HG03196 (cell line): ENCODE data around the gene P2RY6.

Source experiments
- ATAC-seq: cut with Tn5 transposase; IDR thresholded peaks from one replicate; pipeline ENCODE4 v1.9.1; 2021; ENCODE audit not compliant: unreplicated experiment

Gene P2RY6

DNA sequence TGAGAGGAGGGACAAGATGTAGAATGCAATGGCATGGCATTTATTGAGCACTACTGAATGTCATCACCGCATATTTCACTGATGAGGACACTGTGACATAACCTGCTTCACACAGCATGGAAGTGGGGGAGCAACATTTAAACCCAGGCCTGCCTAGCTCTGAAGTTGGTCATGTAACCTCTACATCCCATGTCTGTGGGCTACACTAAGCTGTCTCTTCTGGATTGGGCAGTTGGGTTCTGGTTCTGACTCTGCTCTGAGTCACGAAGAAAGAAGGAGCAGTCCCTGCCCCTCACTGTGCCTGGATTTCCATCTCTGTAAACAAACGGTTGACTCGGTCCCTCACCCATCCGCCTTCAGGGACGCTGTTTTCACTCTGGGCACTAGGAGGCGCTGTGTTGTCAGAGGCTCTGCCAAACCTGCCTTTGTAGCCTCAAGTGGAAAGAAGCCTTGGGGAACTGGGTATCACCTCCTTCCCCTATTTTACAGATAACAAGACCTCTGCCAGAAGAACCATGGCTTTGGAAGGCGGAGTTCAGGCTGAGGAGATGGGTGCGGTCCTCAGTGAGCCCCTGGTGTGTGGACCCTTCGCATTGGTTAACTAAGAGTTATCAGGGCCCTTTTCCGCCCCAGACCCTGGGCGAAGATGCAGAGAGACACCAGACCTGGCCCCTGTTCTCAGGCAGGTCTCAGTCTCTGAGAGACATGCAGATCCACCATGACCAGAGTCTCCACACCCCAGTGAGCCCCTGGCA is 23.3 kb downstream of the P2RY6 start:
- ATAC-seq = no peak

DNA sequence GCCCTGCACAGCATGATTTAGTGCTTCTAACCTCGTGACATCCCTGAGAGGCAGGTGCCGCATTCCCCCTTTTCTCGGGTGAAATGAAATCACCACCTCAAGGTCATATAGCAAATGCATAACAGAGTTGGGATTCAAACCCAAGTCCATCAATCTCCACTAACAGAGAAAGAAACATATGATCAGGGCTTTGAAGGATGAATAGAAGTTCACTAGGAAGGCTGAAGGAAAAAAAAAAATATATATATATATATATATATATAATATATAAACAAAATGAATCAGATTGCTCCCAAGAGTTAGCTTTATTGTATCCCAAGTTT is 23.8 kb downstream of the P2RY6 start:
- no peak for ATAC-seq

DNA sequence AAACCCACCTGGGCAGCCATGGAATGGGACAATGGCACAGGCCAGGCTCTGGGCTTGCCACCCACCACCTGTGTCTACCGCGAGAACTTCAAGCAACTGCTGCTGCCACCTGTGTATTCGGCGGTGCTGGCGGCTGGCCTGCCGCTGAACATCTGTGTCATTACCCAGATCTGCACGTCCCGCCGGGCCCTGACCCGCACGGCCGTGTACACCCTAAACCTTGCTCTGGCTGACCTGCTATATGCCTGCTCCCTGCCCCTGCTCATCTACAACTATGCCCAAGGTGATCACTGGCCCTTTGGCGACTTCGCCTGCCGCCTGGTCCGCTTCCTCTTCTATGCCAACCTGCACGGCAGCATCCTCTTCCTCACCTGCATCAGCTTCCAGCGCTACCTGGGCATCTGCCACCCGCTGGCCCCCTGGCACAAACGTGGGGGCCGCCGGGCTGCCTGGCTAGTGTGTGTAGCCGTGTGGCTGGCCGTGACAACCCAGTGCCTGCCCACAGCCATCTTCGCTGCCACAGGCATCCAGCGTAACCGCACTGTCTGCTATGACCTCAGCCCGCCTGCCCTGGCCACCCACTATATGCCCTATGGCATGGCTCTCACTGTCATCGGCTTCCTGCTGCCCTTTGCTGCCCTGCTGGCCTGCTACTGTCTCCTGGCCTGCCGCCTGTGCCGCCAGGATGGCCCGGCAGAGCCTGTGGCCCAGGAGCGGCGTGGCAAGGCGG is 24.5 kb downstream of the P2RY6 start:
- no peak for ATAC-seq

DNA sequence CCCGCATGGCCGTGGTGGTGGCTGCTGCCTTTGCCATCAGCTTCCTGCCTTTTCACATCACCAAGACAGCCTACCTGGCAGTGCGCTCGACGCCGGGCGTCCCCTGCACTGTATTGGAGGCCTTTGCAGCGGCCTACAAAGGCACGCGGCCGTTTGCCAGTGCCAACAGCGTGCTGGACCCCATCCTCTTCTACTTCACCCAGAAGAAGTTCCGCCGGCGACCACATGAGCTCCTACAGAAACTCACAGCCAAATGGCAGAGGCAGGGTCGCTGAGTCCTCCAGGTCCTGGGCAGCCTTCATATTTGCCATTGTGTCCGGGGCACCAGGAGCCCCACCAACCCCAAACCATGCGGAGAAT is 25.1 kb downstream of the P2RY6 start:
- no peak for ATAC-seq

DNA sequence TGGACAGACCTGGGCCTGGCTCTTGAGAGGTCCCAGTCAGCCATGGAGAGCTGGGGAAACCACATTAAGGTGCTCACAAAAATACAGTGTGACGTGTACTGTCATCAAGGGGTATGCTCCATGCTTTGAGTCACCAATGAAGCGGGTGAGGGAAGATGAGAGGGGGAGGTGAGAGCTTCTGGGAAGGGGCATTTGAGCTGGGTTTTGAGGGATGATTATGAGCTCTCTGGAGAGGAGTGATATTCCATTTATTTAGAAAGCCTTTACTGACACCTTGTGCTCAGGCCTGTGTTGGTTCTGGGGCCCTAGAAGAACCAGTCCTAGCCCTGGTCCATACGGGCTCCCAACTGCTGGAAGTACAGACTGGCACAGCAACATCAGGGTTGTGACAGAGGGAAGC is 25.6 kb downstream of the P2RY6 start:
- ATAC-seq = no peak

DNA sequence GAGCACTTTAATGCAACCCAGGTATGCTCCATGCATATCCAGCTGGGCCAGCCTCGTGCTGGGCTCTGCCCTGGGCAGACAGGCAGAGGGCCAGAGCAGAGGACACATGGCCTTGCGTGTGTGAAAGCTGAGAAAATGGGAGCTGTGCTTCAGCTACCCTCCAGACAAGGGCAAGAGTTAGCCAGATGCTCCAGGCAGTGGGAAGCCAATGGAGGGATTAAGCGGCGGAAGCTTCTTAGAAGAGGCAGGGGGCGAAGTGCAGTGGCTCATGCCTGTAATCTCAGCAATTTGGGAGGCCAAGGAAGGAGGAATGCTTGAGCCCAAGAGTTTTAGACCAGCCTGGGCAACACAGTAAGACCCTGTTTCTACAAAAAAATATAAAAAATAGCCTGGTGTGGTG is 26.1 kb downstream of the P2RY6 start:
- ATAC-seq = no peak

DNA sequence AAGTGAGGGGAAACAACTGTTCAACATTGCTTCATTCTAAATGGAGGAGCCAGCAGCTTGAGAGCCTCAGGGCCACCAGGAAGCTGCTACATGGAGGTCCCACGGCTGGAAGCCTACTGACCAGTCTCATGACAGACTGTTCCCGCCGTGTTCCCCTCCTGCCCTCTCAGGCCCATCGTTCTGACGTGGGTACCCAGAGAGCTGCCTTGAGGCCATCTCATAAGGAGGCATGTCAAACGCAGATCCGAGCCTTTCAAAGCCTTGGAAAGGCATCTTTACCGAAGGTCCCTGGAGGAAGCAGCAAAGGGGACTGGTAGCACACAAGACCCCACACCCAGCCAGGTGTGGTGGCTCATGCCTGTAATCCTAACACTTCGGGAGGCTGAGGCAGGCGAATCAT is 27.6 kb downstream of the P2RY6 start:
- ATAC-seq = no peak

DNA sequence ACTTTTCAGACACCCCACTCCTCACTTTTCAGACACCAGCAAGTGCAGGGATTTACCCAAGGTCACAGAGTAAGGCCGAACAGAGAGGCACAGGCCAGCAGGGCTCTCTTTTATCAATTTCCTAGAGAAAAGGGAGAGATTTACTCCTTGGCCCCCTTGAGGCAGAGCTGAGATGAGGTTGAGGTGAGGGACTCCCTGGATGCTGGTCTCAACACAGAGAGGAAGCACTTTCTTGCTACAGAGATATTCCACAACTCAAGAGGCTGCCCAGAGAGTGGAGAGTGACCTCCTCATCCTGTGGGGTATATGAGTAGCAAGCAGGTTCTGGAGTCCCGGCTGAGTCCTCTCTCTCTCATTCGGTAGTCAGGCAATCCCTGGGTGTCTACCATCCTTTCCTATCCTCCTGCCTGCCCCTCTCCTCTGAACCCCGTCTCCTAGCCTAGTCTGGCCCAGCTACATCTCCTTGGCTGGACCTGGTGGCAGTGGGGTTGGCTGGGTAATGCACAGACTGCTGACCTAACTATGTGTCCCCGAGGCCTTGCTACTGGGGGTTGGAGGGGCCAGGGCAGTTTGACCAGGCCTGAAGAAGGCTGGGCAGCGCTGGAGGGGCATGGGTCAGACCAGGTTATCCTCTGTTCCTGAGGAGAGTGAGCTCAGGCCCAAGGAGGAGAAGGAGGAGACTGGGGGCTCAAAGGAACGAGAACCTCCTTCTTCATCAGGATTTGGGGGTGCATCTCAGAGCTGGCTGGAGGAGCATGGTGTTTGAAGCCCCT is 34.1 kb downstream of the P2RY6 start:
- ATAC-seq = no peak

DNA sequence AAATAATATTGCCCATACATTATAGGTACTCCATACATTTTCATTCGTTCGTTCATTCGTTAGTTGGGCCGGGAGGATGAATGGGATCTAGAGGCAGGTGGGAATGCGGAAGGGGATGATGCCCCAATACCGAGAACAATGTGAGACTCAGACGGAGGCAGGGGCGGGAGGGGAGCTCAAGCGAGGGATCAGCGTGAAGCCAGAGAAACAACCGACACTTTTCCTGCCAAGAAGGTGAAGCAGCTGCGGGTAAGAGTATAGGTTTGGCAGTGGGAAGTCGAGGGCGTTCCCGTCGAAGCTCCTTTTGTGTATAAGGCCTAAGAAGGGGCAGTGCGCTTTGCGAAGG is 34.8 kb downstream of the P2RY6 start:
- ATAC-seq = no peak

DNA sequence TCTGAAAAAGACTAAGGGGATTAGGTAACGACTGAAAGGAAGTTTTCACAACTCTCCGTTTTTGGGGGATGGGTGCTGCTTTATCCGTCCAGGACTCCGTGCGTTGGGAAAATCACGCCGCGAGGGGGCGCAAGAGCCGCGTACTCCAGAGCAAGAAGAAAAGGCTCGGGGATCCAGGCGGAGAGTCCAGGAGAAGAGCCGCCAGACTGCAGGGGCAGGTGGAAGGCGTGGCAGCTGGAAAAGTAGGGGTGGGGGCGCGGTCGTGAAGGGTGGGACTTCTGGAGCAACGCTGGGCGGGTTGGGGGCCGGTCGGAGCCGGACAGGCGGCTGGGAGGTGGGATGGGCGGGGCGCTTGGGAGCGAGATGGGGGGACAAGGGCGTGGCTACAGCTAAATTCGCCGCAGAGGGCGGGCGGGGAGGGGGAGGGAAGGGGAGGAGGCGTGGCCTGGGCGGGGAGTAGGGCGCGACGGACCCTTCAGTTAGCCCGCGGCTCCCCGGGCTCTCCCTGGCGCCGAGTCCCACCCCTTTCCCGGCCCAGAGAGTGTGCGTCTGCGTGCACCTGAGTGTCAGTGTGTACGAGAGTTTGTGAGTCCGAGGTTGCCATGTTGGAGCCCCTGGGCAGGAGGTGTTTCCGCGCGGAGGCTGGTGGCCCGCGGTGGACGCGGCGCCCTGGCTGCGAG is 35.3 kb downstream of the P2RY6 start:
- ATAC-seq = peak; percentile 62

DNA sequence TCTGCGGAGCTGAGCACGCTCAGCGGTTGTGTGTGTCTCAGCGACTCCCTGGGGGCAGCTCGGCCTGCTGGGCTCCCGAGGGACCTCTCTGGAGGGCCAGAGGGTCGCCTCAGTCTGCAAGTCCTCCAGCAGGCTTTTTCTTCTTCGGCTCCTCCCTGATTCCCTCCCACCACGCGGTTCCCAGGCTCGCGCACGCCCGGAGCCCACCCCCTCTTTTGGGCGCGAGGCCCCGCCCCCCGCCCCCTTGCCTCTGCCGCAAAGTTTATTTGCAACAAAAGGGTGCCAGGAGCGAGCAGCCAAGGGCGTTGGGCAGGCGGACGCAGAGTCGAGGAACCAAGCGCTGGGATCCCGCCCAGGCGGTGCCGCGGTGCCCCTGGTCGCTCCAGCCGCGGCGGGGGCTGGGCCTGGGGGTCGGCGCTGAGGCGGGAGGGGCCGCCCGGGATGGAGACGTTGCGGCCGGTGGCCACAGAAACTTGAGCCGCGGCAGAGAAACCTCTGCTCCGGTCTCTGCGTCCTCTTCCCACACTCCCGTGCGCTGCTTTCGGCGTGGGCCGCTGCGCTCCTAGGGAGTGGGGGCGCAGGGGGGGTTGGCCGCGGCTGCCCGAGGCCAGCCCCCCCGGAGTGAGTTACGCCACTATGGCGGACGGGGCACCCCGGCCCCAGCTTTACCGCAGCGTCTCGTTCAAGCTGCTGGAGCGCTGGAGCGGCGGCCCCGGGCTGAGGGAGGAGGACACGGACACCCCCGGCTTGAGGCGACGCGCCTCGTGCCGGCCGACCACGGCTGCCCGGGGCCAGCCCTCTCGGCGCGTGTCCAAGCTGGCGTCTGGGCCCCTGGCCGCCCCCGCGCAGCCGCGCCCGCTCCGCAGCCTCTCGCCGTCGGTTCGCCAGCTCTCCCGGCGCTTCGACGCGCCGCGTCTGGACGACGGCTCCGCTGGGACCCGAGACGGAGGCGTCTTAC is 36.1 kb downstream of the P2RY6 start, which contains the start of gene ARHGEF17:
Gene ARHGEF17, plus strand, starts transcription at position 274 of the 958 bp plus-strand sequence. Its CDS starts 363 bp downstream, at position 637.
- ATAC-seq = peak; percentile 28

DNA sequence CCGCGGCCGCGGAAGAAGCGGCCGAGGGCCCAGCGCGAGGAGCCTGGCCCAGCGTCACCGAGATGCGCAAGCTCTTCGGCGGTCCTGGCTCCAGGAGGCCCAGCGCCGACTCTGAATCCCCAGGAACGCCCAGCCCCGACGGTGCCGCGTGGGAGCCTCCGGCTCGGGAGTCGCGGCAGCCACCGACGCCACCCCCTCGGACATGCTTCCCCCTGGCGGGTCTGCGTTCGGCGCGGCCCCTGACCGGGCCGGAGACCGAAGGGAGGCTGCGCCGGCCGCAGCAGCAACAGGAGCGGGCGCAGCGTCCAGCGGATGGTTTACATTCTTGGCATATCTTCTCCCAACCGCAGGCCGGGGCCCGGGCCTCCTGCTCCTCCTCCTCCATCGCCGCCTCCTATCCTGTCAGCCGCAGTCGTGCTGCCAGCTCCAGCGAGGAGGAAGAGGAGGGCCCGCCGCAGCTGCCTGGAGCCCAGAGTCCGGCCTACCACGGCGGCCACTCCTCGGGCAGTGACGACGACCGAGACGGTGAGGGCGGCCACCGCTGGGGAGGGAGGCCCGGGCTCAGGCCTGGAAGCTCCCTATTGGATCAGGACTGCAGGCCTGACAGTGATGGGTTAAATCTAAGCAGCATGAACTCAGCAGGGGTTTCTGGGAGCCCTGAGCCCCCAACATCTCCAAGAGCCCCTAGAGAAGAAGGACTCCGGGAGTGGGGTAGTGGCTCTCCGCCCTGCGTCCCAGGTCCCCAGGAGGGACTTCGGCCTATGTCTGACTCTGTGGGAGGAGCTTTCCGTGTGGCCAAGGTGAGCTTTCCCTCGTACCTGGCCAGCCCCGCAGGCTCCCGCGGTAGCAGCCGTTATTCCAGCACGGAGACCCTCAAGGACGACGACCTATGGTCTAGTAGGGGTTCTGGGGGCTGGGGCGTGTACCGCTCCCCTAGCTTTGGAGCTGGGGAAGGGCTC is 37.1 kb downstream of the P2RY6 start:
- no peak for ATAC-seq

DNA sequence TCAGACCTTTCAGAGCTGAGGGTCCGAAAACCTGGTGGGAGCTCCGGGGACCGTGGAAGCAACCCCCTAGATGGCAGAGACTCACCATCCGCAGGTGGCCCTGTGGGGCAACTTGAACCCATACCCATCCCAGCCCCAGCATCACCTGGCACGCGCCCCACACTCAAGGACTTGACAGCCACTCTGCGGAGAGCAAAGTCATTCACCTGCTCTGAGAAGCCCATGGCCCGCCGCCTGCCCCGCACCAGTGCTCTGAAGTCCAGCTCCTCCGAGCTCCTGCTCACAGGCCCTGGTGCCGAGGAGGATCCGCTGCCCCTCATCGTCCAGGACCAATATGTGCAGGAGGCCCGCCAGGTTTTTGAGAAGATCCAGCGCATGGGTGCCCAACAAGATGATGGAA is 37.9 kb downstream of the P2RY6 start:
- no peak for ATAC-seq

DNA sequence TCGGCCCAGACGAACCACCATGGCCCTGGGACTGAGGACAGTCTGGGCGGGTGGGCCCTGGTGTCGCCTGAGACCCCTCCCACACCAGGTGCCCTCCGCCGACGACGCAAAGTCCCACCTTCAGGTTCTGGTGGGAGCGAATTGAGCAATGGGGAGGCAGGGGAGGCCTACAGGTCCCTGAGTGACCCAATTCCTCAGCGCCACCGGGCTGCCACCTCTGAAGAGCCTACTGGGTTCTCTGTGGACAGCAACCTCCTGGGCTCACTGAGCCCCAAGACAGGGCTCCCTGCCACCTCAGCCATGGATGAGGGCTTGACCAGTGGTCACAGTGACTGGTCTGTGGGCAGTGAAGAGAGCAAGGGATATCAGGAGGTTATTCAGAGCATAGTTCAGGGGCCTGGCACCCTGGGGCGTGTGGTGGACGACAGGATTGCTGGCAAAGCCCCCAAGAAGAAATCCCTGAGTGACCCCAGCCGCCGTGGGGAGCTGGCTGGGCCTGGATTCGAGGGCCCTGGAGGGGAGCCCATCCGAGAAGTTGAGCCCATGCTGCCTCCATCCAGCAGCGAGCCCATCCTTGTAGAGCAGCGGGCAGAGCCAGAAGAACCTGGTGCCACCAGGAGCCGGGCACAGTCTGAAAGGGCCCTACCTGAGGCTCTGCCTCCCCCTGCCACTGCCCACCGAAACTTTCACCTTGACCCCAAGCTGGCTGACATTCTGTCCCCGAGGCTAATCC is 38.7 kb downstream of the P2RY6 start:
- no peak for ATAC-seq

DNA sequence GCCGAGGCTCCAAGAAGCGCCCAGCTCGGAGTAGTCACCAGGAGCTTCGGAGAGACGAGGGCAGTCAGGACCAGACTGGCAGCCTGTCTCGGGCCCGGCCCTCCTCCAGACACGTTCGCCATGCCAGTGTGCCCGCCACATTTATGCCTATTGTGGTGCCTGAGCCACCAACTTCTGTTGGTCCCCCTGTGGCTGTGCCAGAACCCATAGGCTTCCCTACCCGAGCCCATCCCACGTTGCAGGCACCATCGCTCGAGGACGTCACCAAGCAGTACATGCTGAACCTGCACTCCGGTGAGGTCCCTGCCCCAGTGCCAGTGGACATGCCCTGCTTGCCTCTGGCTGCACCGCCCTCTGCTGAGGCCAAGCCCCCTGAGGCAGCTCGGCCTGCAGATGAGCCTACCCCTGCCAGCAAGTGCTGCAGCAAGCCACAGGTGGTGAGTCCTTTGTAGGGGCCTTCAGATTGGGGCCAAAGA is 39.3 kb downstream of the P2RY6 start:
- ATAC-seq = no peak

DNA sequence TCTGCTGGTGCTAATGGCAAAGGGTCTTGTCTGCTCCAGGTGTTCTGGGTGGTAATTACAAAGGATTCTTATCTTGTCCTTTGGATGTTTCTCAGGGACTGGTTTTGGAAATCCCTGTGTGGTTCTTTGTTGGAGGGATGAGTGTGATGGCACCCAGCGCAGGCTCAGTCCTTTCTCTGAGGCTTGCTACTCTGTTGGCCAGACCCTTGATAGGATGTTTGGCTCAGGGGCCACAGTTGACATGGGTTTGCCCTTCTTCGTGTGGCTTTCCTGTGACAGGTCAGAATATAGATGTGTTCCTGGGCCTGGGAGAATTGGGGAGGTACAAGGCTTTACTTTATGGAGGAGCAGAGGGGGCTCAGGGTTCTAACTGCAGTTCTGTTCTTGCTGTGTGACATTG is 39.9 kb downstream of the P2RY6 start:
- no peak for ATAC-seq

DNA sequence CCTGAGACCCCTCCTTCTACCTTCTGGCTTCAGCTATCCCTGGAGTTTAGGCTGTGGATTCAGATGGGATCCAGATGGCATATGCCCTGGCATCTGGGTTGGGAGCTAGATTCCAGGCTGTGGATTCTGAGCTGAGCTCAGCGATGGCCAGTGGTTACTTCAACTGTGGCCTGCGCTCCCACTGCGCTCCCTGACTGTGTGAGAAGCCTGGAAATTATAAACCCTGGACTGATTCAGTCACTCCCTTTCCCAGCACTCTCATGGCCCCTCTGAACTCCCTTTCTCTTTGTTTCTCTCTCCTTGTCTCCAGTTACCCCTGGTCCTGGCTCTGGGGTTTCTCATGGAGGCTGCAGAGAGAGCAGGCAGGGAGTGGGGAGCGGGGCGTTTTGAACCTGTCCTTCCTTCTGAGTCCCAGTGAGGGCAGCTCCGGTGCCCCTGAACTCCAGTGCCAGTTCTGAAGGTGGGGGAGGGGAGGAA is 40.8 kb downstream of the P2RY6 start:
- no peak for ATAC-seq

DNA sequence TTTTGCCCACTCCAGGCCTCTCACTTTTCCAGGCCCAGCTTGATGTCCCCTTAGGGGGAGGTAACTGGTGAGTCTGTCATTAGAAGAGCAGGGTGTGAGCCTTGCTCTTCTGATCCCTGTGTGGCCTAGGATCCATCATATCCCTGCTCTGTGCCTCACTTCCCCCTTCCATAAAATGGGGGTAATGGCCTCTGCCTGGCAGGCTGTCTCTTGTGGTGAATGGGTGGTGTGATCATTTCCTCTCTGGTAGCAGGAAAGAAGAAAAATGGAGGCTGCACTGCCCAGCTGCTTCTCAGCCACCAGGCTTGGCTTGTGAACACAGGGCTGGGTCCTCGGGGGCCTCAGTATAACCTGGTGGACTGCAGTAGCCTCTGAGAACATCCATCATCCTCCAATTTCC is 41.5 kb downstream of the P2RY6 start:
- ATAC-seq = no peak
